ENCODE data around the gene FCER1A.

The FCER1A gene

DNA sequence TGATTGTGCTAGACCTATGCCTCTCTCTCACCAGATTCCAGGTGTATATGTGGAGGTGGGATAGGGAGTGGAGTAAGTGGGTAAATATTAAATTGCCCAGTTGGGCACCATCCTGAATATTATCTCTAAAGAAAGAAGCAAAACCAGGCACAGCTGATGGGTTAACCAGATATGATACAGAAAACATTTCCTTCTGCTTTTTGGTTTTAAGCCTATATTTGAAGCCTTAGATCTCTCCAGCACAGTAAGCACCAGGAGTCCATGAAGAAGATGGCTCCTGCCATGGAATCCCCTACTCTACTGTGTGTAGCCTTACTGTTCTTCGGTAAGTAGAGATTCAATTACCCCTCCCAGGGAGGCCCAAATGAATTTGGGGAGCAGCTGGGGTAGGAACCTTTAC lies at the start of gene FCER1A:
TSS of gene FCER1A (plus strand) at position 242 of the 400 bp plus-strand sequence. CDS start at position 271, 29 bp downstream.
- TF ChIP-seq, protein P1, sequence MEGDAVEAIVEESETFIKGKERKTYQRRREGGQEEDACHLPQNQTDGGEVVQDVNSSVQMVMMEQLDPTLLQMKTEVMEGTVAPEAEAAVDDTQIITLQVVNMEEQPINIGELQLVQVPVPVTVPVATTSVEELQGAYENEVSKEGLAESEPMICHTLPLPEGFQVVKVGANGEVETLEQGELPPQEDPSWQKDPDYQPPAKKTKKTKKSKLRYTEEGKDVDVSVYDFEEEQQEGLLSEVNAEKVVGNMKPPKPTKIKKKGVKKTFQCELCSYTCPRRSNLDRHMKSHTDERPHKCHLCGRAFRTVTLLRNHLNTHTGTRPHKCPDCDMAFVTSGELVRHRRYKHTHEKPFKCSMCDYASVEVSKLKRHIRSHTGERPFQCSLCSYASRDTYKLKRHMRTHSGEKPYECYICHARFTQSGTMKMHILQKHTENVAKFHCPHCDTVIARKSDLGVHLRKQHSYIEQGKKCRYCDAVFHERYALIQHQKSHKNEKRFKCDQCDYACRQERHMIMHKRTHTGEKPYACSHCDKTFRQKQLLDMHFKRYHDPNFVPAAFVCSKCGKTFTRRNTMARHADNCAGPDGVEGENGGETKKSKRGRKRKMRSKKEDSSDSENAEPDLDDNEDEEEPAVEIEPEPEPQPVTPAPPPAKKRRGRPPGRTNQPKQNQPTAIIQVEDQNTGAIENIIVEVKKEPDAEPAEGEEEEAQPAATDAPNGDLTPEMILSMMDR (IDR thresholded peaks at IDR 0.05; ENCODE audit: low read depth, low read length, missing control alignments), result no peak
- in situ Hi-C loops (cut with HindIII; ENCODE audit: low pct_ligation_motif_present, low sequenced_read_pairs), result no loop called here
- no peaks in the 10 kb centered on the region for H3K36me3 ChIP-seq (replicated peaks)
- no peaks in the 10 kb centered on the region for H3K27me3 ChIP-seq (replicated peaks)
- H3K4me3 ChIP-seq (ENCODE audit: low read depth, low read length), result no peak within 1 kb of the TSS
- H3K27ac ChIP-seq, result no peak within 1 kb of the TSS
- no peak for DNase-seq

DNA sequence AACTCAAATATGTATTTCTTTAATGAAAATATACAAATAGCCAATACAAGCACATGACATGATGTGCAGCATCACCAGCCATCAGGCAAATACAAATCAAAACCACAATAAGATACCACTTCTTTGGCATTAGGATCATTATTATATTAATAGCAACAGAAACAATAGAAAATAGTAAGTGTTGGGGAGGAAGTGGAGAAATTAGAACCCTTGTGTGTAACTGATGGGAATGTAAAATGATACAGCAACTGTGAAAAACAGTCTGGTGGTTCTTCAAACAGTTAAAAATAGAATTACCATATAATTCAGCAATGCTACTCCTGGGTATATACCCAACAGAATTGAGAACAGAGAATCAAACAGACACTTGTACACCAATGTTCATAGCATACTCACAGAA lies 40.8 kb upstream of the FCER1A start:
- TF ChIP-seq, protein P1 (IDR thresholded peaks at IDR 0.05; ENCODE audit: low read depth, low read length, missing control alignments), result no peak
- Histone ChIP-seq H3K27me3 (replicated peaks) (no peaks in the 10 kb centered on the region), H3K27ac (no peak overlapping the region), H3K36me3 (replicated peaks) (no peaks in the 10 kb centered on the region), H3K4me3 (ENCODE audit: low read depth, low read length) (no peak overlapping the region)
- in situ Hi-C loops (cut with HindIII; ENCODE audit: low pct_ligation_motif_present, low sequenced_read_pairs), result no loop called here
- no peak for DNase-seq

DNA sequence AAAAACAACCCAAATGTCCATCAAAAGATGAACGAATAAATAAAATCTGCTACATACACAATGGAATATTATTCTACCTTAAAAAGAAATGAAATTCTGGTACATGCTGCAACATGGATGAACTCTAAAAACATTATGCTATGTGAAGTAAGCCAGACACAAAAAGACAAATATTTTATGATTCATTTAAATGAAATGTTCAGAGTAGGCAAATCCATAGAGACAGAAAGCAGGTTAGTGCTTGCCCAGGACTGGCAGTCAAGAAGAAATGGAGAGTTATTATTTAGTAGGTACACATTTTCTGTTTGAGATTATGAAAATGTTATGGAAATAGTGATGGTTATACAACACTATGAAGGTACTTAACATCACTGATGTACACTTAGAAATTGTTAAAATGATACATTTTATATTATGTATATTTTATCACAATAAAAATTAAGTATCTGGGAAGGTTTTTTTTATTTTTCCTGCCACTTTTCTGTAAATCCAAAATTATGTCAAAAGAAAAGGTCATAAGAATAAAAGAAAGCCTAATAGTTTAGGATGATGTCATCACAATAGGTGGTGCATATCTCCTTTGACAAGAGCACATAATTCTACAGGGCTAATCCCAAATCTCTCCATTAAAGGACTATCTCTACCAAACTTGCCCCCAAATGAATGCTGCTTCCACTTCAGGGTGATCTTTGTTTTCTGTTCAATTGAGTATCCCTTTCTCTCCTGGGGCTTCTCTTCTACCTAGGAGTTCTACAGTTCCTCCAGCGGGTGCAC lies 40.2 kb upstream of the FCER1A start:
- no peak for DNase-seq
- Histone ChIP-seq H3K27ac (no peak overlapping the region), H3K4me3 (ENCODE audit: low read depth, low read length) (no peak overlapping the region), H3K27me3 (replicated peaks) (no peaks in the 10 kb centered on the region), H3K36me3 (replicated peaks) (no peaks in the 10 kb centered on the region)
- TF ChIP-seq, protein P1 (IDR thresholded peaks at IDR 0.05; ENCODE audit: low read depth, low read length, missing control alignments), result no peak
- in situ Hi-C loops (cut with HindIII; ENCODE audit: low pct_ligation_motif_present, low sequenced_read_pairs), result no loop called here

DNA sequence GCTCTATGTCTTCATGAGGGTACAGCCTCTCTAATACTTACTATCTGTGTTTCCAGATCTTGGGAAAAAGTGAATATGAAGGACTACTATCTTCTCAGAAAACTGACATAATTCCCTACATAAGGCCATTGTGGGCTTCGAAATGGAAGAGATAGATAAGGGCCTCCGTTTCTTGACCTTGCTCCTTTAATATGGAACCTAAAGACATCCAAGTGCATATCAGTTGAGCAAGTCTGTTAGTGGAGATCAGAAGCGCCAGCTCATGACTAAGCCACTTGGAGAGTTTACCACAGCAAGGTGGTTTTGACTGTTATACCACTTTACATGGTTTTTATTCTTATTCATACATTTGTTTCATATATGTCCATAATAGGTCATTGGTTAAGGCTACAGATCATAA lies 35.3 kb upstream of the FCER1A start:
- H3K27me3 ChIP-seq (replicated peaks), result no peaks in the 10 kb centered on the region
- in situ Hi-C loops (cut with HindIII; ENCODE audit: low pct_ligation_motif_present, low sequenced_read_pairs), result no loop called here
- H3K4me3 ChIP-seq (ENCODE audit: low read depth, low read length), result no peak overlapping the region
- no peaks in the 10 kb centered on the region for H3K36me3 ChIP-seq (replicated peaks)
- TF ChIP-seq, protein P1 (IDR thresholded peaks at IDR 0.05; ENCODE audit: low read depth, low read length, missing control alignments), result no peak
- no peak for DNase-seq
- H3K27ac ChIP-seq, result no peak overlapping the region

DNA sequence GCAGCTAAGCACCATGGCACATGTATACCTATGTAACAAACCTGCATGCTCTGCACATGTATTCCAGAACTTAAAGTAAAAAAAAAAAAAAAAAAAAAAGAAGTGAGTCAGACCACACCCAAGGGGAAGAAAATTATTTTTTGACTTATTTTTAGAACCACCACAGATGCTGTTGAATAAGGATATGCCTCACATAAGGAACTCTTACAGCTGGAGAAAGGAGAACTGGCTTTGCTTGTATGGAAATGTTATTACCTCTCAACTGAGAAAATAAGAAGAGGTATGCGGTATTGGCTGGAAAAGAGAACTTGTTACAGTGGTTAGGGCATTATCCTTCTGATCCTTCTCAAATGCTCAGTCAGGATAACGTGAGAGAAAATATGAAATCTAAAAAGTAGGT lies 27.5 kb upstream of the FCER1A start:
- Histone ChIP-seq H3K27me3 (replicated peaks) (no peaks in the 10 kb centered on the region), H3K36me3 (replicated peaks) (no peaks in the 10 kb centered on the region), H3K4me3 (ENCODE audit: low read depth, low read length) (no peak overlapping the region), H3K27ac (no peak overlapping the region)
- in situ Hi-C loops (cut with HindIII; ENCODE audit: low pct_ligation_motif_present, low sequenced_read_pairs), result no loop called here
- TF ChIP-seq, protein P1 (IDR thresholded peaks at IDR 0.05; ENCODE audit: low read depth, low read length, missing control alignments), result no peak
- no peak for DNase-seq

DNA sequence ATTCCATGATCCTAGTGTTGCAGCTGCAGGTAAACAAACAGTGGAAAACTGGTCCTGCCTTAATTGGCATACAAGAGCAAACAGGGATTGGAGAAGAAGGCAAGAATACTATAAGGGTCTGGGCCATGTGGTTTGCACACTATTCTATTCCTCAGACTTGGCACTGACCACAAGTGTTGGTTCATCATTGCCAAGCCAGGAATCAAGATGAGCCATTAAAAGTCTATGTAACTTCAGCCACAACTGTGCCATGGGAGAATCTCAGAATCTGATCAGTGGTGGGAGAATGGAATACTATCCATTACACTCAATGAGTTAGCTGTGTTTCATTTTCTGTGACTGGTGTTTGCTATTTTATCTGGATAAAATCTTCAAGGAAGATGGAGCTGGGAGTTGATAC lies 26.2 kb upstream of the FCER1A start:
- in situ Hi-C loops (cut with HindIII; ENCODE audit: low pct_ligation_motif_present, low sequenced_read_pairs), result no loop called here
- TF ChIP-seq, protein P1 (IDR thresholded peaks at IDR 0.05; ENCODE audit: low read depth, low read length, missing control alignments), result no peak
- DNase-seq, result no peak
- Histone ChIP-seq H3K36me3 (replicated peaks) (no peaks in the 10 kb centered on the region), H3K27me3 (replicated peaks) (no peaks in the 10 kb centered on the region), H3K4me3 (ENCODE audit: low read depth, low read length) (no peak overlapping the region), H3K27ac (no peak overlapping the region)
